ENCODE data around the gene PRRT1B.
A peak's percentile ranks its signal among the peaks of the same experiment; 100 is the strongest.

PRRT1B gene

DNA sequence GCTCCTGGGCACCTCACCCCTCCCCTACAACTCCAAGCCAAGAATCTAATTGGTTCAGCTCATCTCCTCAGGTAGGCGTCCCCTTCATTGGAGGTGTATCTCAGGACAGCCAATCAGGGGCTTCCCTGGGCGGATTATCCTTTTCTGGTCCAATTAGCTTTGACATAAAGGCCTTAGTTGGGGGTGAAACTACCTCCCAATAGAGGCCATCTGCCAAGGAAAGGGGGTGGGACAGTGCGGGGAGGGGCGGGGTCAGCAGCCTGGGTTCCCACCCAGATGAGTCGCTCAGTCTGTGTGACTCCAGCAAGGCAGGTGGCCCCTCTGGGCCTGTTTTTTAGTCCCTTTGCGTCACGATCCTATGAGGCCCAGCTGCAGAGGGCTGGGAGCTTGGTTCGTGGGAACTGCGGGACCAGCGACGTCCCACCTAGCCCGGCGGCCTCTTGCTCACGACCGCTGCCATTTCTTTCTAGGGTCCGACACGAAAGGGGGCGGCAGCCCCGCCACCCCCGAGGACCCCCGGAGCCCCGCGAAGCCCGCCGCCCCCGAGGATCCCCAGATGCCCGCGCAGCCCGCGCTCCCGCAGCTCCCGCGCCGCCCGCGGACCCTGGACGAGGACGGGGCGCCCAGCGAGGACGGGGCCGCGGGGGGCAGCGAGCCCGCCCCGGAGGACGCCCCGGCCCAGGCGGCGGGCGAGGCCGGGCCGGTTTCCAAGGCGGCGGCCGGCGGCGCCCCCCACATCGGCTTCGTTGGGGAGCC is 8.9 kb downstream of the PRRT1B start:
- DNase-seq, result no peak

DNA sequence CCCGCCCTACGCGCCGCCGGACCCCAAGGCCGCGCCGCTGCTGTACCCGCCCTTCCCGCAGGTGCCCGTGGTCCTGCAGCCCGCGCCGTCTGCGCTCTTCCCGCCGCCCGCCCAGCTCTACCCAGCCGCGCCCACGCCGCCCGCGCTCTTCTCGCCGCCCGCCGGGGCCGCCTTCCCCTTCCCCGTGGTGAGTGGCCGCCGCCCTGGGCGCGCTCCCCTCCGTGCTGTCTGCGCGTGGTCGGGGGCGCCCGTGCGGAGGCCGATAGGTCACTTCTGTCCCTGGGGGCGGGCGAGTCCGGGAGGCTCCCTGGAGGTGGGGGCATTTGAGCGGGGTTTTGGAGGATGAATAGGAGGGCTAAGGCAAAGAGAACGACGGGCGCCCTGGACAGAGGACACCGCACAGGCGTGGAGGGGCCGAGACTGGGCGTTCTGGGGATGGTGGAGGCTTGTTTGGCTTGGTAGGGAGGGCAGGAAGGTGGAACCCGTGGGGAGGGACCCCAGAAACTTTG is 9.6 kb downstream of the PRRT1B start:
- DNase-seq, result no peak

DNA sequence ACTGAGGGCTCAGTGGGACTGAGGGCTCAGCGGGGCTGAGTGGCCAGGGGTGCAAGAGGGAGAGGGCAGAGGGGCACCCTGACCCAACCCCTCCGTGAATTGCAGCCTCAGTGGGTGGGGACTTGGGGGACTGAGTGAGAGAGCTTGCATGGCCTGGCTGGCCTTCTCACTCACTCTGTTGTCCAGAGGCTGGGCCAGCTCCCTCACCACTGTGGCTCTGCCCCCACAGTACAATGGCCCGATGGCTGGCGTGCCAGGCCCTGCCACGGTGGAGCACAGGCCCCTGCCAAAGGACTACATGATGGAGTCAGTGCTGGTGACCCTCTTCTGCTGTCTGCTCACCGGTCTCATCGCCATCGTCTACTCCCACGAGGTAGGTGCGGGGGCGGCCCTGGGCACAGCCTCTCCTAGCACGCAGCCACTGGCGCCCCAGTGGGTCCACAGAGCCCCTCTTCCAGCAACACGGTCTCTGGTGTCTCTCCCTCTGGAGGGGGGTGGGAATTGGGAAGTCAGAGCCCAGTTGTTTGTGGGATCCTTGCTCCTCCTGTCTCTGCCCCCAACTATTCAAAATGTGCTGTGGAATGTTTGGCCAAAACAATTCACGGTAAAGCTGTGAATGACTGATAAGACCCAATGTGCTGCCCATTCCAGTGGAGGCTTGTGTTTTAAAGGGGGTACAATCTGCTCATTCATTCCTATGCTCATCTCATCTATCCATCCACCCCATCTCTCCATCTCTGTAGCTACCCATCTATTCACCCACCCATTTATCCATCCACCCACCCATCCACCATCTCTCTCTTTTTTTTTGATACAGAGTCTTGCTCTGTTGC is 10.7 kb downstream of the PRRT1B start:
- no peak for DNase-seq

DNA sequence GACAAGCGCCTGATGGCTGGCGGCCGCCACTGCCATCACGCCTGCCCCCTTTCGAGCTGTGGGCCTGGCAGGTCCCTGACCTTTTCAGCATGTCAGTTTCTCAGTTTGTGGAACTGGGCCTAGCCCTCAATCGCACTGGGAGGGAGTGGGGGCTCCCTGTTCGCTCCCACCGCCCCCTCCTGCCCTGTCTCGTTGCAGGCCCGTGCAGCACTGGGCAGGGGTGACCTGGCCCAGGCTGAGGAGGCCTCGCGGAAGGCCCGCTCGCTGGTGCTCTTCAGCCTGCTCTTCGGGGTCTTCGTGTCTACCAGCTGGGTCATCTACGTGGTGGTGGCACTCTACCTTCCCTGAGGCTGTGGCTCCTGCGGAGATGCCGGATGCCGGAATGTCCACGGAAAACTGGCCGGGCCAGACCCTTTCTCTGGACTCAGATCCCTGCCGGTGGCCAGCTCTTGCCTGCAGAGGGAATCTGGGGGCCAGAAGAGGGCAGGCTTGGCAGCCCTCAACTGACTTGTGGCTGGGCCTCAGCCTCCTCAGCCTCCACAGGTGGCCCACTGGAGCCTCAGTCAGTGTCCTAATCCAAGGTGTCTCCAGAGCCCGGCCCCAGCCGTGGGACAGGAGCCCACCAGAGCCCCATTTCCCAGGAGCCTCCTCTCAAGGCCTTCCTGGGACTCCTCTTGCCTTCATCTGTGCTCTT is 12.7 kb downstream of the PRRT1B start:
- no peak for DNase-seq

DNA sequence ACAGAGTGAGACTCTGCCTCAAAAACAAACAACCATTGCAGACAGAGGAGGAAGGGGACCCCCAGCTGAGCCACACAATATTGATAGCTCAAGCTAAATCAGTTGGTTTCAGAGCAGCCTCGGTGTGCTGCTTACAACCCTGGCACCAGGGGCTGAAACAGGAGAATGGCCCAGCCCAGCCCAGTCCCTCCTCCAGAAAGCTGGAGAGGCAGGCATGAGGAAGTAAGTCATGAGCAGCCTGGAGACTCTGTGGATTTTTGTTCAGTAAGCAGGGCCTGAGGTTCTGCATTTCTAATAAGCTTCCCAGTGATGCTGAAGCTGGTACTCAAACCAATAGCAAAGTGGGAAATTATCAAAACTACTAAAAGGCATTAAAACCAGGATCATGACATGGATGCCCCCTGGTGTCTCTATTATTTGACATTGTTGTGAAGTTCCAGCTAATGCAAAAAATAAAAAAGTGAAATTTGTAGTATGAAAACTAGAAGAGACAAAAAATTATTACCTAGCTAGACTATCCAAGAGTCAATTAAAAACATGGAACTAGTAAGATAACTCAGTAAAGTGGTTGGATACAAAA is 14.2 kb downstream of the PRRT1B start:
- no peak for DNase-seq

DNA sequence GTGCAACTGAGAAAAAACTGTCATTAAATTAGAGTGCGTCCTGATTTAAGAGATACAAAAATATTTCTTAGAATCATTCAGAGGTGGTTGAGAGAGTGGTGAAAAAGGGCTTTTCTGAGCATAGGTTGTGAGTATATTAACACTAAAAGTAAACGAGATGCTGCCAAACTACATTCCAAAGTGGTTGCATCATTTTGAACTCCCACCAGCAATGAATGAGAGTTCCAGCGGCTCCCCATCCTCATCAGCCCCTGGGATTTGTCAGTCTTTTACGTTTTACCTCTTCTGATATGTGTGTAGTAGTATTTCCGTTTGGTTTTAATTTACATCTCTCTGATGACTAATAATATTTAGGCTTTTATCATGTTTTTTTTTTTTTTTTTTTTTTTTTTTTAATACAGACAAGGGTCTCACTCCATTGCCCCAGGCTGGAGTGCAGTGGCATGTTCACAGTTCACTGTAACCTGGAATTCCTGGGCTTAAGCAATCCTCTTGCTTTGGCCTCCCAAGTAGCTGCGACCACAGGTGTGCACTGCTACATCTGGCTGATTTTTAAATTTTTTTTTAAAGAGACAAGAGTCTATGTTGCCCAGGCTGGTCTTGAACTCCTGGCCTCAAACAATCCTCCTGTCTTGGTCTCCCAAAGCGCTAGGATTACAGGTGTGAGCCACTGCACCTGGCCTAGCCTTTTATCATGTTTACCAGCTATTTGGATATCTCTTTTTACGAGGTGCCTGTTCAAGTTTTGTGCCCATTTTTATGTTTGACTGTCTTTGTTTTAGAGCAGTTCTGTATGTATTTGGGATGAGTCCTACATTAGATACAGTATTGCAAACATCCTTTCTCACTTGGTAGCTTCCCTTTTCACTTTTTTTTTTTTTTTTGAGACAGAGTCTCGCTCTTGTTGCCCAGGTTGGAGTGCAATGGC is 17.0 kb downstream of the PRRT1B start:
- DNase-seq, result no peak

DNA sequence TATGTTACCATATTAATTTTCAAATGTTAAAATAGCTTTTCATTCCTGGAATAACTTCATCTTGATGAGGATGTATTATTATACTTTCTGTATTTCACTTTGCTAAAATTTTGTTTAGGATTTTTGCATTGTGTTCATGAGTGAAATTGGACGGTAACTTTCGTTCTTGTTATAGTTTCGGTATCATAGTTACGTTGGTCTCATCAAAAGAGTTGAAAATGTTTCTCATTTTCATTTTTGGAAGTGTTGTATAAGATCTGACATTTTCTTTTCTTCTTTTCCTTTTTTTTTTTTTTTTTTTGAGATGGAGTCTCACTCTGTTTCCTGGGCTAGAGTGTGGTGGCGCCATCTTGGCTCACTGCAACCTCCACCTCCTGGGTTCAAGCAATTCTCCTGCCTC is 20.0 kb downstream of the PRRT1B start:
- DNase-seq, result no peak

DNA sequence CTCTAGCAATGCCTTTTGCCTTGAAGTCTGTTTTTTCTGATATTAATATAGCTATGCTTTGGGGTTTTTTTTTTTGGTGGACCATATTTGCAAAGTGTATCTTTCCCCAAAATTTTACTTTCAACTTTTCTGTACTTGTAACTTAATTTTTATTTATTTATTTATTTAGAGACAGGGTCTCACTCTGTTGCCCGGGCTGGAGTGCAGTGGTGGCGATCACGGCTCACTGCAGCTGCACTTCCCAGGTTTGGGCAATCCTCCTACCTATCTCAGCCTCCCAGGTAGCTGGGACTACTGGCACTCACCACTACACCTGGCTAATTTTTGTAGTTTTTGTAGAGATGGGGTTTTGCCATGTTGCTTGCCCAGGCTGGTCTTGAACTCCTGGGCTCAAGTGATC is 20.8 kb downstream of the PRRT1B start:
- no peak for DNase-seq

DNA sequence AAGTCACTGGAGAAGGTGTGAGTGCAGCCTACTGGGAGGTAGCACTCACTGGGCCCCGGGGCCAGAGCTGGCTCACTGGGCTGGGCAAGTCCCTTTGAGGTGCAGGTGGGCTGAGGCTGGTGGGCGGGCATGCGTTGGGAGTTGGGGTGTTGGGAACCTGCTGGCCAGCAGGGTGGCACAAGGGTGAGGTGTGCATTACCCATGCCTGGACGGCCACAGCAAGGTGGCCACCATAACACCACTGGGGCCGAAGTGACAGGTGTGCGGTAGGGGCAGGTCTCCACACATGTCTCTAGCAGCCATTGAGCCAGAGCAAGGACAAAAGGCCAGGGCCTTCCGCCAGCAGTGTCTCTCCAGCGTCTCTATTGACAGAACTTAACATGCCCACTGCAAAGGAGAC is 22.6 kb downstream of the PRRT1B start:
- DNase-seq, result no peak

DNA sequence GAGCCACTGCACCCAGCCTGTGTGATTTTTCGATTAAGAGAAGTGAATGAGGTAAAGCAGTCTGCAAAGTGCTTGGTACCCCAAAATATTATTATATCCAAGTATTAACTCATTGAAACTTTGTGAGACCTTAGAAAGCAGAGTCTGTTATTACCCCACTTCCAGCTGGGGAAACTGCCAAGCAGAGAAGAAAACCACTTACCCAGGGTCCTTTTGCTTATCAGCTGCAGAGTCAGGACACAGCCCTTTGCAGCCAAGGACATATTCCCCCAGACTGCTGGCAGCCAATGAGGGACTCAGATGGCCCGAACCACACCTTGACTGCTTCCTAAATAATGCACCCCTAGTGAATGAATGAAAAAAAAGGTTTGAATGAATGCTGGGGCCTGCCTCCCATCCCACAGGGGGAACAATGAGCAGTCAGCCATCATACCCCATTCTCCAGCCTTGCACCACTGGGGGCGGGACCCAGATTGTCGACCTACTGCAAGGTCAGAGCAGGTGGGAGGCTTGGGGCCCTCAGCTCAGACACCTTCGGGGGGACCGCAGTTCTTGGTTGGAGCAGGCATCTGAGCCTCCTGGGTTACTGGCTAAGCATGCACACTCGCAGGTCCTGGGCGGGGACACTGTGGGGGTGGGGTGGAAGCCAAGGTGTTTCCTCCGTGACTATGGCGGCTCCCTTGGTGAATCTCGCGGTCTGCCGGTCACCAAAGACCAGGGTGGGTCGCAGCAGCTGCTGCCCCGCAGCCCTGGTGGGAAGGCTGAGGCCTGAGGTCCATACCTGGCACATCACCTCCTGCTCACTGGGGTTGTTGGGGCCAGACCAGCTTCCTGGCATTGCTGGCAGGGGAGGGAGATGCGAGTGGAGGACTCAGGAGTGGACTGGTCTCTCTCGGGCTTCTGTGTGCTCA is 29.7 kb downstream of the PRRT1B start:
- DNase-seq, result no peak

DNA sequence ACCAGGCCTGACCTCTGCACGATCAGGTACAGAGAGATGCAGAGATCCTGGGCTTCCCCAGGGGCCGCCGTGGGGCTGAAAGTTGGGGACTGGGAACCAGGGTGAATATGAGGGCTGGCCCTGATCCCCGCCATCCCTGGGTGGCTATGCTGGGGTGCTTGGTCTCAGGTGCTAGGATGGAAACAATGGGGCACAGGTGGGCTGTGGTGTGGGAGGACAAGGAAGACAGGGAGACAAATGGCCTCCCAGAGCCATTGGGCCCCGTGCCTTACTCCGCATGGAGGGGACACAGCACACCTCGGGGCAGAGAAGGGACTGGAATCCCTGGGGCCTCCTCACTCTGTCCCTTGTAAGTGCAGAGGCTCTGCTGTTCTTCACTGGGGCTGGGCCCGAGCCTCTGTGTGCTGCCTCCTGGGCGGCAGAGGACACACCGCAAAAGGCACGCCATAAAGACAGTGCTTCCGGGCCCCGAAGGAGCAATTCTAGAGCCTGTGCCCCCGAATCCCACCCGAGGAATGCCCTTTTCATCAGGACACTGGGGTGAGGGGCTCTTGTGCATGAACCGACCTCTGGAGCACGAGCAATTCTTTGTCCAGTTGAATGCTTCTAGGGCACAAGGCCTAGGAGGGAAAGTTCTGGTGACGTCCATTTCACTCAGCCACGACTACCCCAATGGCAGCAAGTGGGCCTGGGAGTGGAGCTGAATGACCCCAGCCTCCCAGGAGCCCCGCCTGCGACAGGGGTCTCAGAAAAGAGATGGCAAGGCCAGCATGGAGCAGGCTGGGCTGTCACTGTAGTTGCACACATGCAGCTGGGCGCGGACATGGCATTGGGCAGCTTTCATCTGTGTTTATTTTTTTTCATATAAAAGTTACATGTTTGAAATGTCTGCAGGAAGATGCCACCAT is 30.9 kb downstream of the PRRT1B start:
- DNase-seq, result no peak

DNA sequence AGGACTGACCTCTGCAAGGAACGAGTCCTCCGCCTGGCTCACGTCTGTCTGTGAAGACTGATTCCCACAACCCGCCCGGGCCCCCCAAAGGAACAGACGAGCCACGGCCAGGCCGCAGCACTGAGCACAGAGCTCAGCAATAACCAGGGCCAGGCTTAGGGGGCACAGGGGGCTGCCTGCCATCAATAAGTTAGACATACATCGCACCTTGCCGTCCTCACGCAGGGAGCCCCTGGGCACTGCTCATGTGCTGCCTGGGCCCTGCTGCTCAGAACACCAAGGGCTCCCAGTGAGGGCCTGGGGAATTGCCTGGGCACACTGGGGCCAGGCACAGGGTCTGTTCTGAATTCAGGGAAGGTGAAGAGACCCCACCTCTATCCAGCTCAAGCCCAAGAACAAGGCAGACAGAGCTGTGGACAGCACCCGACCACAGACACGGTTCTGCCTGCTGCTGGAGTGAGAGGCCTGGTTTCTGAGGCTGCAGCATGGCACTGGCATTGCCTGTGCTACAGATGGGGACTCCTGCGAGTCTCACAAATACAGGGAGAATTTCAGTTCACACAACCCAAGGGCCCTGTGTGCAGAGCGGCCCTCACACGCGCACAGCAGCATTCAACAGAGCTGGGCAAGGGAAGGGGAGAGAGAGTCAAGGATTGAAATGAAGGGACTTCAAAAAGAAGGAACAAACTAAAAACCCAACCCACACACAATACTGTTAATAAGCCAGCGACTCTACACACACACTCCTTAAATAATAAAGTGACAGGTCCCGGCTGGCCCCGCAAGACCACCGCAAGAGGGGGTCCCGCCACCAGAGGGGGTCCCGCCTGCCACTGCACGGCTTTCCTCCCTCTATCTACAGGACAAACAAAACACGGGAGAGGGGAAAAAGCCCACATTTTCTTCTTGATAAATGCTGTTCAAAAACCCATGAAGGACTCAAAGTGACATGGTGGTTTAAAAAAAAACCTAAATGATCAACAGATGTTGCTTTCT is 32.0 kb downstream of the PRRT1B start:
- DNase-seq, result no peak

DNA sequence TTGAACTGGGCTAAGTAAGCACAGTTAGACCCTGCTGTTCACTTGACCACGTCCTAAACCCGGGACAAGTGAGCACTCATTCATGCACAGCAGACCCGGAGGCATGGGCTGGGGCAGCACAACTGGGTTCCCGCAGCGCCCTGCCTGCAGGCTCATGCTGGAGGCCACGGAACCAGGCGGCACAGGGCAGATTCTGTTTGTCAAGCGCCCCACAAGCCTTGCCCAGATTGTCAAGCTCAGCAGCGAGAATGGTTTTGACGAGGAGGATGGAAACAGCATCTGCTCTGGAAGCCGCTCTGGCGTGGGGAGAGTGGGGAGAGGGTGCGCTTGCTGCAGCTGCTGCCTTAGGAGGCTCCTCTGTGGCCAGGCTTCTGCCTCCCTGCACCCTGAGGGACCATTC is 32.7 kb downstream of the PRRT1B start:
- DNase-seq, result no peak

DNA sequence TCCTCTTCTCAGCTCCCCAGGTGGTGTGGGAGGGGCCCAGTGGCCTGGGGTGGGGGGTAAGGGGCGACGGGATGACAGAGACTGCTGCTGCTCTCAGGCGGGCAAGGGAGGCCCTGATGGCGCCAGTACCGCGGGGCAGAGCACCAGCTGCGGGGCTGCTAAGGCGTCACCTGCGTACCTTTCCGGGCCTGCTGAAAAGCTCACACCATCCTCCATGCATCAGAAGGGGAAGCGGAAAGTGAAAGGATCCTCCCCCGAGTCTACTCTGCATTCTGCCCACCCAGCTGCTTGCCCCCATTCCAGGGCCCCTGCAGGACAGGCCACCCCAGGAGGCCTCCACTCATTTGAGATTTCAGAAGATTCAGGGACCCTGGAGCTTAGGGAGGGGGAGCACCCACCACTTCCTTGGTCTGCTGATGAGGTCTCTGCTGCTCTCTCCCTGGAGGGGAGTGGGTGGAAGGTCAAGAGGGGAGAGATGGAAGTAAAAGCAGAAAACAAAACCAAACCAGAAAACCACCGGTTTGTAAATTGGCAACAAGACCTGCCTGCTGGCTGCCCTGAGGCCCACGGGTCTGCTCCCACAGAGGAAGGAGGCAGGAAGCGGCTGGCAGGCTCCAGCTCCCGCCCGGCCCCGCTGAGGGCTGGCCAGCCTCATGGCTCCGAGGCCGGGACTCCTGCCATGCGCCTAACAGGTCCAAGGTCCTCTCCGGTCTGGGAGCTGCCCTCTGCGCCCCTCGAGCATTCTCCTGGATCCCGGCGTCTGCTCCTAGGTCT is 33.6 kb downstream of the PRRT1B start:
- DNase-seq, result peak; percentile 33 to 42

DNA sequence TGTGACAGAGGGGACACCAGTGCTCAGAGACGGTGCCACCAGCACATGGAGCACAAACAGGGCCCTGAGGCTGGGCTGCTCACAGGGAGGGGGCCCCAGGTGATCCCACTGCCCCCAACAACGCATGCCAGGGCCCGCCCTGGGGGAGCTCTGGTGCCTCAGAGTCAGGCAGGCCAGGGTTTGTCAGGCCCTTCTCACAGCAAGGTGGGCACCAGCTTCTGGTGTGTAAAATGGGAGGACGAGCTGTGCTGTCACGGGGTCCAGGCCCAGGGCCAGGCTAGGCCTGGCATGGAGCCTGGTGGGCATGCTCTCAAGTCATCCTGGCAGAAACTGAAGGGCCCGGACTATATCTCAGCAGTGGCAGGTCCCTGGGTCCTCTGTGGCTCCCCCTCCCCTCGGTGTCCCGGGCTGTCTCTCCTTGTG is 34.5 kb downstream of the PRRT1B start:
- no peak for DNase-seq

DNA sequence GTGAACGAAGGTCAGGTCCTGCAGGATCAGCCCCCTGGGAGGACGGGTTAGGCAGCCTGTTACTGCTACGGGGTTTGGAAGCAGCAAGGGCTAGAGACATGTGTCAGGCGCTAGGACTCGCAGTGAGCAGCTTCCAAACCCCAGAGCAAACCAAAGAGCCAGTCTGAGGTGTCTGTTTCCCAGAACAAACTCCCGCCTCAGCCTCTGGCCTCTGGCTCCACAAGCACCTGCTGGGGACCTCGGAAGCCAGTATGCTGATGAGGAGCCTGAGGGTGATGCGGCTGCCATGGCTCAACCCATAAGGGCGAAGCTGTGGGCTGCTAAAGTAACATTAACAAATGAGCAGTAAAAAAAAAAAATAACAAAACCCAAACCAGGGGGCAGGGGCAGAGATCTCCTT is 35.0 kb downstream of the PRRT1B start:
- no peak for DNase-seq

DNA sequence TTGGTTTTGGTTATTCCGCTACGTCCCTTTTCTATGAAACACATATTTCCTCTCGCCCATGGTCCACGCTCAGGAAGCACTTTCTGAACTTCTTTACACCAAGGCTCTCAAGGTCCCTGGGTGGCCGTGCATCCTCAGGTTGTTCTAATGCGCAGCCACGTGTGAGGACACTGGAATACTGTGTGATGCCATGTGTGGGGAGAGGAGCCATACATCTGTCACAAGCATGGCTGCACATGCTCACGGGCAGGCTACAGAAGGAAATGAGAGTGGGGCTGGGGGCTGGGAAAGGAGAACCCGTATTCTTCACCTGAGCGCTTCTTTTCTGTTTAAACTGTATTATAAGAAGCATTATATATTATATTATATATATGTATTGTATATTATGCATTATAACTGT is 36.7 kb downstream of the PRRT1B start:
- DNase-seq, result no peak

Measured in stimulated activated CD4-positive, alpha-beta T cell treated with anti-CD3 and anti-CD28 coated beads, Interleukin-4, amount 100 ng/mL, for 4 hours (primary cell).